ENCODE measurements around the gene ZNF143.
"Not testable (repeated sequence)": the region's sequence is repeated elsewhere in the genome, so short reads cannot be mapped to it uniquely, and the experiment has no call there.

ZNF143 gene

GRCh38 chr11:9460322-9461062 is at the start of gene ZNF143:
Gene ZNF143 (plus strand): TSS chr11:9461012. CDS start chr11:9471309, 10,297 bp downstream.
- DNase-seq (ENCODE audit: low spot score) = peak; percentile 95

- no peak for DNase-seq (ENCODE audit: low spot score)
Measured at GRCh38 chr11:9428706-9429105, 32.1 kb upstream of the ZNF143 start.

GRCh38 chr11:9438611-9439010 is 22.2 kb upstream of the ZNF143 start:
- DNase-seq (ENCODE audit: low spot score) = no peak

- DNase-seq (ENCODE audit: low spot score) = no peak
Measured at GRCh38 chr11:9446230-9446629, 14.6 kb upstream of the ZNF143 start.

GRCh38 chr11:9448576-9449352 is 12.0 kb upstream of the ZNF143 start:
- no peak for DNase-seq (ENCODE audit: low spot score)

- not testable (repeated sequence) for DNase-seq (ENCODE audit: low spot score)
Measured at GRCh38 chr11:9452023-9452422, 8.8 kb upstream of the ZNF143 start.

GRCh38 chr11:9455722-9456121 is 5.1 kb upstream of the ZNF143 start:
- DNase-seq (ENCODE audit: low spot score) = no peak

GRCh38 chr11:9459667-9460321 is 1.0 kb upstream of the ZNF143 start:
- no peak for DNase-seq (ENCODE audit: low spot score)

- DNase-seq (ENCODE audit: low spot score) = peak; percentile 83
Measured at GRCh38 chr11:9461063-9461759, 399 bp downstream of the ZNF143 start.

- no peak for DNase-seq (ENCODE audit: low spot score)
Measured at GRCh38 chr11:9461760-9462134, 935 bp downstream of the ZNF143 start.

- DNase-seq (ENCODE audit: low spot score) = no peak
Measured at GRCh38 chr11:9462172-9462799, 1.5 kb downstream of the ZNF143 start.

GRCh38 chr11:9462806-9463537 is 2.2 kb downstream of the ZNF143 start:
- no peak for DNase-seq (ENCODE audit: low spot score)

- DNase-seq (ENCODE audit: low spot score) = no peak
Measured at GRCh38 chr11:9470765-9471164, 10.0 kb downstream of the ZNF143 start.

- no peak for DNase-seq (ENCODE audit: low spot score)
Measured at GRCh38 chr11:9473408-9473807, 12.6 kb downstream of the ZNF143 start.

GRCh38 chr11:9479899-9480298 is 19.1 kb downstream of the ZNF143 start:
- no peak for DNase-seq (ENCODE audit: low spot score)

- DNase-seq (ENCODE audit: low spot score) = no peak
Measured at GRCh38 chr11:9489080-9489765, 28.4 kb downstream of the ZNF143 start.

GRCh38 chr11:9490376-9490775 is 29.6 kb downstream of the ZNF143 start:
- DNase-seq (ENCODE audit: low spot score) = no peak

GRCh38 chr11:9493492-9493891 is 32.7 kb downstream of the ZNF143 start:
- no peak for DNase-seq (ENCODE audit: low spot score)

GRCh38 chr11:9494316-9494715 is 33.5 kb downstream of the ZNF143 start:
- DNase-seq (ENCODE audit: low spot score) = no peak

- no peak for DNase-seq (ENCODE audit: low spot score)
Measured at GRCh38 chr11:9495803-9496514, 35.1 kb downstream of the ZNF143 start.
